HepG2 (cell line): ENCODE results near the gene CYP27A1. TPM values are rescaled to one million over a fixed set of nuclear protein-coding genes. Genes with fewer than 3 reads are reported as not detected.

Experiments used
- ATAC-seq: fragments of 200-7000 bp; cut with Tn5 transposase; 3 replicates; pipeline ENCODE4 v1.9.1; 2020; ENCODE audit warnings: mild to moderate bottlenecking, moderate library complexity
- BruUV-seq: library from RNA; stranded (reverse); fragments of 400-500 nt; replicated peaks from 2 replicates; lab custom pipeline; 2021; lab: Mats Ljungman, UMichigan
- CTCF ChIA-PET: fragments of 300-600 bp; formaldehyde crosslinking; extraction: SDS; loops from one replicate; lab custom pipeline; 2021; ENCODE audit warnings: low total read pairs, inconsistent platforms, low intra/inter-chr PET ratio; lab: Yijun Ruan, JAX
- POLR2A ChIA-PET: fragments of 350-600 bp; sonication (Branson Sonifier 250); formaldehyde crosslinking; loops from one replicate; lab custom pipeline; 2020; ENCODE audit warnings: antibody characterized with exemption, inconsistent platforms; lab: Yijun Ruan, JAX
- DNase-seq: peaks from one replicate; pipeline ENCODE4 v3.0.0-alpha.2; 2015; ENCODE audit warnings: low spot score
- FAIRE-seq: peaks from 3 replicates; lab custom pipeline; 2011; peaks lifted over from hg19 to GRCh38; lab: Jason Lieb, UNC
- H2AFZ ChIP-seq: one replicate; pipeline ENCODE4 v1.6.1; 2011; ENCODE audit warnings: low read length, inconsistent platforms
- H3K27ac ChIP-seq: fragments of 300-600 bp; 3 replicates; pipeline ENCODE4 v1.8.0; 2011; ENCODE audit warnings: mixed run types, mild to moderate bottlenecking, mixed read lengths, low read length, inconsistent platforms; ENCODE audit not compliant: insufficient read depth; ENCODE audit errors: extremely low read length
- H3K27me3 ChIP-seq, 2 experiments: fragments of 200-600 bp in 1 of 2; 2 replicates in 1 of 2; 3 replicates in 1 of 2; pipeline versions ENCODE4 v1.6.0 to v1.8.0; 2011; ENCODE audit warnings: low read length in 2 of 2, mild to moderate bottlenecking in 2 of 2, moderate library complexity in 2 of 2, inconsistent platforms in 1 of 2; ENCODE audit not compliant: insufficient read depth in 2 of 2, control insufficient read depth in 1 of 2
- H3K36me3 ChIP-seq, 2 experiments: fragments of 200-600 bp in 1 of 2; replicated peaks in 1 of 2; 2 replicates in 1 of 2; 3 replicates in 1 of 2; pipeline versions ENCODE4 v1.5.1 to v1.8.0; 2011; ENCODE audit warnings: low read length in 2 of 2, inconsistent platforms in 1 of 2; ENCODE audit not compliant: insufficient read depth in 2 of 2, control insufficient read depth in 1 of 2
- H3K4me1 ChIP-seq: 2 replicates; pipeline ENCODE4 v1.5.1; 2012; ENCODE audit warnings: low read length, inconsistent platforms; ENCODE audit not compliant: insufficient read depth
- H3K4me2 ChIP-seq: 2 replicates; pipeline ENCODE4 v1.6.0; 2011; ENCODE audit warnings: low read depth, low read length, inconsistent platforms
- H3K4me3 ChIP-seq, 3 experiments: fragments of 200-600 bp in 1 of 3; sonication (generic), shearing (Covaris generic) in 1 of 3; replicated peaks in 1 of 3; 2 replicates each; pipeline ENCODE4 v1.5.1; 2011 to 2016; ENCODE audit warnings: low read length in 3 of 3, inconsistent platforms in 2 of 3, low read depth in 2 of 3, mild to moderate bottlenecking in 2 of 3, control low read depth in 1 of 3, mixed read lengths in 1 of 3; ENCODE audit not compliant: insufficient read depth in 1 of 3
- H3K79me2 ChIP-seq: one replicate; pipeline ENCODE4 v1.6.1; 2011; ENCODE audit warnings: low read length, inconsistent platforms; ENCODE audit not compliant: insufficient read depth
- H3K9ac ChIP-seq: 2 replicates; pipeline ENCODE4 v1.6.0; 2011; ENCODE audit warnings: mild to moderate bottlenecking, low read depth, low read length, inconsistent platforms; ENCODE audit not compliant: insufficient read depth
- H3K9me3 ChIP-seq: 2 replicates; pipeline ENCODE4 v1.5.1; 2012; ENCODE audit warnings: mild to moderate bottlenecking, low read length
- H4K20me1 ChIP-seq: 2 replicates; pipeline ENCODE4 v1.6.0; 2011; ENCODE audit warnings: inconsistent platforms, mild to moderate bottlenecking, low read length, moderate library complexity; ENCODE audit not compliant: insufficient read depth
- CCDC6 ChIP-seq: sonication (generic); formaldehyde crosslinking; IDR thresholded peaks from 2 replicates; pipeline ENCODE4 v1.8.1; 2022; ENCODE audit warnings: mild to moderate bottlenecking, missing genetic modification reagents, moderate library complexity
- CENPX ChIP-seq: sonication (generic); formaldehyde crosslinking; IDR thresholded peaks from 2 replicates; pipeline ENCODE4 v1.9.0; 2021; ENCODE audit warnings: mild to moderate bottlenecking, missing genetic modification reagents, moderate library complexity
- HOXA3 ChIP-seq: sonication (generic); formaldehyde crosslinking; IDR thresholded peaks from 2 replicates; pipeline ENCODE4 v1.5.0; 2020; ENCODE audit warnings: missing genetic modification reagents
- NCOA2 ChIP-seq: sonication (generic); formaldehyde crosslinking; IDR thresholded peaks from 2 replicates; pipeline ENCODE4 v1.8.0; 2022; ENCODE audit warnings: inconsistent platforms
- NRL ChIP-seq: sonication (generic); formaldehyde crosslinking; IDR thresholded peaks from 2 replicates; pipeline ENCODE4 v1.5.0; 2020; ENCODE audit warnings: missing genetic modification reagents, mild to moderate bottlenecking, moderate library complexity, borderline replicate concordance
- PITX1 ChIP-seq: sonication (generic); formaldehyde crosslinking; IDR thresholded peaks from 2 replicates; pipeline ENCODE4 v1.5.1; 2020; ENCODE audit warnings: mild to moderate bottlenecking, missing genetic modification reagents
- SNAPC4 ChIP-seq: sonication (generic); formaldehyde crosslinking; IDR thresholded peaks from 2 replicates; pipeline ENCODE4 v1.4.0; 2020; ENCODE audit warnings: mild to moderate bottlenecking, missing genetic modification reagents
- TEF ChIP-seq: sonication (generic); formaldehyde crosslinking; IDR thresholded peaks from 2 replicates; pipeline ENCODE4 v1.5.0; 2020; ENCODE audit warnings: missing genetic modification reagents
- THAP11 ChIP-seq: IDR thresholded peaks from 2 replicates; pipeline ENCODE4 v1.6.1; 2016; ENCODE audit warnings: missing biosample characterization, missing genetic modification reagents
- ZFP62 ChIP-seq: sonication (generic); formaldehyde crosslinking; IDR thresholded peaks from 2 replicates; pipeline ENCODE4 v1.4.0; 2020; ENCODE audit warnings: missing genetic modification reagents
- ZNF614 ChIP-seq: IDR thresholded peaks from 2 replicates; pipeline ENCODE4 v1.6.1; 2018; ENCODE audit warnings: missing biosample characterization, missing genetic modification reagents, inconsistent platforms, borderline replicate concordance
- ZNF710 ChIP-seq: sonication (generic); formaldehyde crosslinking; IDR thresholded peaks from 2 replicates; pipeline ENCODE4 v1.5.0; 2020; ENCODE audit warnings: mild to moderate bottlenecking, missing genetic modification reagents, borderline replicate concordance
- ZNF746 ChIP-seq: sonication (generic); formaldehyde crosslinking; IDR thresholded peaks from 2 replicates; pipeline ENCODE4 v1.8.0; 2022; ENCODE audit warnings: mild to moderate bottlenecking, missing genetic modification reagents
- ZNF878 ChIP-seq: sonication (generic); formaldehyde crosslinking; IDR thresholded peaks from 2 replicates; pipeline ENCODE4 v1.8.1; 2023; ENCODE audit warnings: mild to moderate bottlenecking, missing genetic modification reagents, moderate library complexity
- ZNF883 ChIP-seq: sonication (generic); formaldehyde crosslinking; IDR thresholded peaks from 2 replicates; pipeline ENCODE4 v1.5.1; 2020; ENCODE audit warnings: mild to moderate bottlenecking, missing genetic modification reagents; ENCODE audit errors: not compliant biosample characterization
- WGBS: methylation state at CpG from one replicate; pipeline ENCODE4 v1.1.6; 2017; ENCODE audit warnings: low lambda C conversion rate; 5-methylcytosine and 5-hydroxymethylcytosine counted together
- in situ Hi-C: cut with HindIII; loops from 2 replicates; pipeline ENCODE4 v1.10.0; 2017; ENCODE audit warnings: low pct_unique_long_range_greater_than_20kb; ENCODE audit not compliant: extremely low pct_ligation_motif_present
- intact Hi-C: fragments of 100-400 bp; cut with micrococcal nuclease; formaldehyde crosslinking; loops from one replicate; pipeline ENCODE4 v1.10.0; 2022; ENCODE audit not compliant: unreplicated experiment
- polyA plus RNA-seq, 8 experiments: library from polyadenylated mRNA; depleted of rRNA in 3 of 8; stranded (reverse) in 7 of 8; unstranded in 1 of 8; fragments of >200 nt; fragmentation: Illumina TruSeq in 4 of 8; extraction: Trizol in 4 of 8; gene quantifications; 2 replicates each; pipeline versions ENCODE4 v1.2.1 to v1.2.3, GENCODE V29; 2011 to 2016; ENCODE audit warnings: low read depth in 4 of 8, missing spikeins in 1 of 8, mixed read lengths in 1 of 8; ENCODE audit not compliant: insufficient read depth in 1 of 8
- total RNA-seq, 5 experiments: library from RNA; depleted of rRNA; stranded (reverse); fragments of >200 nt; fragmentation: Illumina TruSeq; extraction: Trizol; gene quantifications; 2 replicates each; pipeline ENCODE4 v1.2.3, GENCODE V29; 2016; ENCODE audit warnings: low read depth in 1 of 5

The CYP27A1 gene
- total and polyA plus RNA-seq, 2 of the 13 experiments (the other 11 are each of a cell fraction or from before 2014, with no cell fraction given): 157 to 266 TPM

GRCh38 chr2:218733171-218734021 is 48.6 kb upstream of the CYP27A1 start:
- no peak overlapping the region; the same call in 1 of the 2 replicates for H3K9ac ChIP-seq
- TF ChIP-seq HOXA3: peak; percentile 77; the same call in 1 of the 2 replicates
- peak; percentile 52; the same call in 1 of the 2 replicates for TF ChIP-seq ZNF878 (CRISPR knock-in tag)
- TF ChIP-seq ZFP62 (CRISPR knock-in tag): no peak
- TF ChIP-seq NRL: no peak
- peak; percentile 87; the same call in 1 of the 2 replicates for TF ChIP-seq ZNF746 (CRISPR knock-in tag)
- TF ChIP-seq ZNF883: no peak
- no peak for TF ChIP-seq TEF (CRISPR knock-in tag)
- peak; percentile 90 for TF ChIP-seq PITX1 (CRISPR knock-in tag)
- TF ChIP-seq CCDC6 (CRISPR knock-in tag): peak; percentile 55; the same call in 1 of the 2 replicates
- peak; percentile 98 for TF ChIP-seq ZNF614 (CRISPR knock-in tag)
- peak; percentile 90 for TF ChIP-seq NCOA2 (CRISPR knock-in tag)
- TF ChIP-seq ZNF710 (CRISPR knock-in tag): peak; percentile 55; the same call in 1 of the 2 replicates
- TF ChIP-seq SNAPC4: no peak
- TF ChIP-seq CENPX: peak; percentile 30; the same call in 1 of the 2 replicates
- TF ChIP-seq THAP11 (CRISPR knock-in tag): peak; percentile 88

More at GRCh38 chr2:218733171-218734021, 48.6 kb upstream of the CYP27A1 start:
- ChIA-PET CTCF (interaction anchor here (1.9 kb wide), 1 partner anchor 115 kb away, joined by 4 read pairs; no protein-coding TSS in a partner anchor), POLR2A (interaction anchor here (1.3 to 5.8 kb wide), 5 partner anchors 13 to 62 kb away, joined by 3 to 105 read pairs (median 90); partner anchors contain the start of genes CYP27A1, RNF25 and STK36)
- H3K4me2 ChIP-seq: peak overlapping the region; percentile 14
- peaks cover 20 to 42% of the 10 kb centered on the region in 2 experiments for H3K36me3 ChIP-seq
- peaks cover 60% of the 10 kb centered on the region for H3K79me2 ChIP-seq
- H2AFZ ChIP-seq: no peak overlapping the region
- in situ Hi-C loops (loop anchor here (25.0 kb wide), 1 partner anchor 104 kb away; the partner anchor contains the start of gene PRKAG3), intact Hi-C loops (loop anchor here (5.0 kb wide), 1 partner anchor 74 kb away; no protein-coding TSS in a partner anchor)
- H4K20me1 ChIP-seq: no peaks in the 10 kb centered on the region
- H3K4me1 ChIP-seq: peaks cover 47% of the 10 kb centered on the region
- no TSS peak for BruUV-seq
- FAIRE-seq (peak; percentile 68), ATAC-seq (peak; percentile 35), DNase-seq (peak; percentile 84)
- H3K4me3 ChIP-seq: peak overlapping the region in 1 of 3 experiments; percentile 0; a peak in 1 of 6 replicates
- H3K9me3 ChIP-seq: no peaks in the 10 kb centered on the region
- H3K27me3 ChIP-seq: no peaks in the 10 kb centered on the region
- WGBS: 85% methylated on average over 6 of the region's 6 CpGs
- H3K27ac ChIP-seq: peak overlapping the region; percentile 76
